ENCODE measurements around the gene CENPN.

DNA sequence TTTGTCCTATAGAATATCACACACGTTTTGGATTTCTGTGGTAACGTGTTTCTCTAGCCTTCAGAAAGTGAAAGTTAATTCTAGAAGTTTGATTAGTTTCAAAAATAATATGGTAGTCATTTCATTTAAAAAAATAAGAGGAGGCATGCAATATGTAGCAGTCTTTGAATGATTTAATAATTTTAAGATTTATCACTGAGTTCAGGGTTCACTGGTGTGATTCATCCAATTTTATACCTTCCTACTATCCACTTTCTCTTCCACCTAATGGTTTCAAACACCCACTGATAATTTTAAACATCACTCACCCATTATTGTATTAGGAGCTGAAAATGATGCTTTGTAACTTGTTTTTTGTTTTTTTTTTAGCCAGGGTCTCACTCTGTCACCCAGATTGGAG, 42.7 kb upstream of the CENPN start:
- TF ChIP-seq, protein P1, sequence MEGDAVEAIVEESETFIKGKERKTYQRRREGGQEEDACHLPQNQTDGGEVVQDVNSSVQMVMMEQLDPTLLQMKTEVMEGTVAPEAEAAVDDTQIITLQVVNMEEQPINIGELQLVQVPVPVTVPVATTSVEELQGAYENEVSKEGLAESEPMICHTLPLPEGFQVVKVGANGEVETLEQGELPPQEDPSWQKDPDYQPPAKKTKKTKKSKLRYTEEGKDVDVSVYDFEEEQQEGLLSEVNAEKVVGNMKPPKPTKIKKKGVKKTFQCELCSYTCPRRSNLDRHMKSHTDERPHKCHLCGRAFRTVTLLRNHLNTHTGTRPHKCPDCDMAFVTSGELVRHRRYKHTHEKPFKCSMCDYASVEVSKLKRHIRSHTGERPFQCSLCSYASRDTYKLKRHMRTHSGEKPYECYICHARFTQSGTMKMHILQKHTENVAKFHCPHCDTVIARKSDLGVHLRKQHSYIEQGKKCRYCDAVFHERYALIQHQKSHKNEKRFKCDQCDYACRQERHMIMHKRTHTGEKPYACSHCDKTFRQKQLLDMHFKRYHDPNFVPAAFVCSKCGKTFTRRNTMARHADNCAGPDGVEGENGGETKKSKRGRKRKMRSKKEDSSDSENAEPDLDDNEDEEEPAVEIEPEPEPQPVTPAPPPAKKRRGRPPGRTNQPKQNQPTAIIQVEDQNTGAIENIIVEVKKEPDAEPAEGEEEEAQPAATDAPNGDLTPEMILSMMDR (conservative IDR thresholded peaks at IDR 0.05 in 1 of 2, IDR thresholded peaks at IDR 0.05 in 1 of 2; ENCODE audit: extremely low read depth in 1 of 2, insufficient read depth in 1 of 2, low read depth in 1 of 2, low read length in 2 of 2): no peak
- TF ChIP-seq EZH2 (IDR thresholded peaks at IDR 0.05; ENCODE audit: borderline replicate concordance, low read length): no peak
